GM10248 (cell line): ENCODE results near the gene OSBPL9.
A peak's percentile ranks its signal among the peaks of the same experiment; 100 is the strongest.

Experiments
- CTCF ChIA-PET: fragments of 300-600 bp; sonication (Branson Sonifier 250); formaldehyde crosslinking; extraction: SDS; loops from one replicate; lab custom pipeline; 2021; ENCODE audit warnings: antibody characterized with exemption; lab: Yijun Ruan, JAX
- POLR2A ChIA-PET: fragments of 350-650 bp; sonication (Branson Sonifier 250); formaldehyde crosslinking; extraction: SDS; loops from one replicate; lab custom pipeline; 2020; ENCODE audit warnings: antibody characterized with exemption; lab: Yijun Ruan, JAX
- DNase-seq: peaks from one replicate; pipeline ENCODE4 v3.0.0; 2012; ENCODE audit errors: extremely low spot score
- CTCF ChIP-seq: IDR thresholded peaks from 2 replicates; pipeline ENCODE4 v1.5.1; 2012; ENCODE audit warnings: mild to moderate bottlenecking, low read depth; ENCODE audit errors: extremely low read depth, missing control alignments, control extremely low read depth

OSBPL9 gene

GRCh38 chr1:51669816-51670215 is 52.9 kb downstream of the OSBPL9 start:
- ChIA-PET POLR2A (no interaction called here), CTCF (no interaction called here)
- no peak for TF ChIP-seq CTCF
- DNase-seq: no peak

- ChIA-PET CTCF (interaction anchor here (0.8 to 2.5 kb wide), 5 partner anchors 18 to 97 kb away, joined by 3 to 7 read pairs (median 3); no protein-coding TSS in a partner anchor), POLR2A (no interaction called here)
- no peak for DNase-seq
- no peak for TF ChIP-seq CTCF
Measured at GRCh38 chr1:51671527-51672325, 54.8 kb downstream of the OSBPL9 start.

GRCh38 chr1:51673279-51673678 is 56.4 kb downstream of the OSBPL9 start:
- no peak for TF ChIP-seq CTCF
- POLR2A ChIA-PET: no interaction called here
- DNase-seq: no peak
- CTCF ChIA-PET: no interaction called here

- POLR2A ChIA-PET: no interaction called here
- CTCF ChIA-PET: interaction anchor here (1.3 to 1.5 kb wide), 2 partner anchors 19 to 28 kb away, joined by 3 to 4 read pairs; no protein-coding TSS in a partner anchor
- no peak for DNase-seq
- TF ChIP-seq CTCF: no peak
Measured at GRCh38 chr1:51675177-51675780, 58.4 kb downstream of the OSBPL9 start.

- no peak for TF ChIP-seq CTCF
- ChIA-PET POLR2A (no interaction called here), CTCF (interaction anchor here (0.9 to 1.2 kb wide), 2 partner anchors 9 to 15 kb away, joined by 3 to 4 read pairs; no protein-coding TSS in a partner anchor)
- DNase-seq: peak; percentile 20
Measured at GRCh38 chr1:51679435-51679834, 62.5 kb downstream of the OSBPL9 start.

DNA sequence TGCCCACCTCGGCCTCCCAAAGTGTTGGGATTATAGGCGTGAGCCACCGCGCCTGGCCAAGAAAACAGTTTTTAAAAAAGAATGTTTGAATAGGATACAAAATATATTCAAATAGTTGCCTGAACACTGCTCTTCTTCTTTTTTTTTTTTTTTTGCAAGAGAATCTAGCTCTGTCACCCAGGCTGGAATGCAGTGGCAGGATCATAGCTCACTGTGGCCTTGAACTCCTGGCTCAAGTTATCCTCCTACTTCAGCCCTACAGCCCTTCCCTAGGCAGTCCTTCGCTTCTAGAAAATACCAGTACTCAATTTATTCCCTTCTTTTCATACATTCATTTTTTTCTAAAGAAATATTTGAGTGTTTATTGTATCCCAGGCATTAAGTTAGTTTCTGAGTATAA is 67.9 kb downstream of the OSBPL9 start:
- no peak for DNase-seq
- ChIA-PET POLR2A (no interaction called here), CTCF (no interaction called here)
- TF ChIP-seq CTCF: no peak
